Choroid plexus epithelial cell (primary cell): Measurements from ENCODE around the gene CHAT.
"Not testable (repeated sequence)": the region's sequence is repeated elsewhere in the genome, so short reads cannot be mapped to it uniquely, and the experiment has no call there.

Source experiments
- DNase-seq: peaks from one replicate; pipeline ENCODE4 v3.0.0-alpha.2; 2010; ENCODE audit warnings: low read depth
- H3K4me3 ChIP-seq: 2 replicates; pipeline ENCODE4 v1.5.1; 2011; ENCODE audit warnings: low read depth, mild to moderate bottlenecking, control low read depth, low read length, moderate library complexity
- TF ChIP-seq, protein P1 (sequence below): conservative IDR thresholded peaks from 2 replicates; pipeline ENCODE4 v1.5.1; 2011; ENCODE audit warnings: low read depth, mild to moderate bottlenecking, control low read depth, inconsistent platforms, low read length, moderate library complexity

CHAT gene

DNA sequence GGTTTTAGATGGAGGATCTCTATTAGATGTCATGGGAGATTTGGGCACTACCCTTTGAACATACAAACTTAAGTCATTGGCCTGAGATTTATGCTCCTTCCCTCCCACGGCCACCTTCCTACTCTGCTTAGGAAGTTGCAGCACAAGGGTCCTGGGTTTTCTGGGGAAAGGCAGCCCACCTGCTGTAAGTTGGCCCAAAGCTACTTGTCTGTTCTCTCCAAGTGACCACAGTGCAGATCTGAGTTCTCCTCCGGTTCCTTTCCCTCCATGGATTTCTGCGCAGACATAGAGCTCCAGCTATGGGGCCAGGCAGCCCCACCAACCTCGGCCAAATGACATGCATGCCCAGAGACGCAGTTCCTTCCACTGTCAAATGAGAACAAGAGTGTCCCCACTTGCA lies 52.8 kb downstream of the CHAT start:
- no peak overlapping the region for H3K4me3 ChIP-seq
- TF ChIP-seq, protein P1, sequence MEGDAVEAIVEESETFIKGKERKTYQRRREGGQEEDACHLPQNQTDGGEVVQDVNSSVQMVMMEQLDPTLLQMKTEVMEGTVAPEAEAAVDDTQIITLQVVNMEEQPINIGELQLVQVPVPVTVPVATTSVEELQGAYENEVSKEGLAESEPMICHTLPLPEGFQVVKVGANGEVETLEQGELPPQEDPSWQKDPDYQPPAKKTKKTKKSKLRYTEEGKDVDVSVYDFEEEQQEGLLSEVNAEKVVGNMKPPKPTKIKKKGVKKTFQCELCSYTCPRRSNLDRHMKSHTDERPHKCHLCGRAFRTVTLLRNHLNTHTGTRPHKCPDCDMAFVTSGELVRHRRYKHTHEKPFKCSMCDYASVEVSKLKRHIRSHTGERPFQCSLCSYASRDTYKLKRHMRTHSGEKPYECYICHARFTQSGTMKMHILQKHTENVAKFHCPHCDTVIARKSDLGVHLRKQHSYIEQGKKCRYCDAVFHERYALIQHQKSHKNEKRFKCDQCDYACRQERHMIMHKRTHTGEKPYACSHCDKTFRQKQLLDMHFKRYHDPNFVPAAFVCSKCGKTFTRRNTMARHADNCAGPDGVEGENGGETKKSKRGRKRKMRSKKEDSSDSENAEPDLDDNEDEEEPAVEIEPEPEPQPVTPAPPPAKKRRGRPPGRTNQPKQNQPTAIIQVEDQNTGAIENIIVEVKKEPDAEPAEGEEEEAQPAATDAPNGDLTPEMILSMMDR = no peak
- no peak for DNase-seq

DNA sequence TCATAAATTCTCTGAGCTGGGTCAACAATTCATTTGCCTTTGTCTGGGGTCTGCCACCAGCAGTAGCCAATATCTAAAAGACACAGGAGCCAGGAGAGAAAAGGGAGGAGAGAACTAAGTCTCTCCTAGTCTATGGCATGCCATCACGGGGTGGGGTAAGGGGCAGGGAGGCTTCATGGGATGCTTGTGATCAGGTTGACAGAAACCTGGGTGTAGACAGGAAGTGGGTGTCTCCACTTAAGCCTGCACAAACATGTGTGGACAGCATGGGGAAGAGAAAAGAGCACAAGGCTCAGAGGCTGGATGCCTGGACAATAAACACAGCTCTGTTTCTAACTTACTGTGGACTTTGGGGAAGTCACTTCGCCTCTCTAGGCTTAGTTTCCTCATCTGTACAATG lies 54.2 kb downstream of the CHAT start:
- TF ChIP-seq, protein P1 = no peak
- DNase-seq = no peak
- H3K4me3 ChIP-seq = no peak overlapping the region

DNA sequence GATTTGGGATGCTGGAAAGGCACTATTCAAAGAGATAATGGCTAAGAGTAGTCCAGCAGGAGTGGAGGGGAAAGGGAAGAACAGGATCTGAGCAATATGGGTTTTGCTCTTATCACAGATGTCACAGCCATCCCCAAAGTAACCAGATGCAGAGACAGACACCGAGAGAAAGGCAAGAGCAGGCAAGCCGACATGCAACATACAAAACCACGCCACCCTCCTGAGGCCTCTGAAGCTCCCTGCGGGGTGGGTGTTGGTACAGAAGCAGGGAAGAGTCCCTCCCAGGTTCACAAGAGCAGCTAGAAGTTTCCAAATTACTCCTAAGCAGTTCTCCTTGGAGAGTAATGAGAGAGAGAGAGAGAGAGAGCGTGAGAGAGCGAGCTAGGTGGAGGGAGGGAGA lies 54.8 kb downstream of the CHAT start:
- TF ChIP-seq, protein P1 = no peak
- no peak overlapping the region for H3K4me3 ChIP-seq
- DNase-seq = no peak

DNA sequence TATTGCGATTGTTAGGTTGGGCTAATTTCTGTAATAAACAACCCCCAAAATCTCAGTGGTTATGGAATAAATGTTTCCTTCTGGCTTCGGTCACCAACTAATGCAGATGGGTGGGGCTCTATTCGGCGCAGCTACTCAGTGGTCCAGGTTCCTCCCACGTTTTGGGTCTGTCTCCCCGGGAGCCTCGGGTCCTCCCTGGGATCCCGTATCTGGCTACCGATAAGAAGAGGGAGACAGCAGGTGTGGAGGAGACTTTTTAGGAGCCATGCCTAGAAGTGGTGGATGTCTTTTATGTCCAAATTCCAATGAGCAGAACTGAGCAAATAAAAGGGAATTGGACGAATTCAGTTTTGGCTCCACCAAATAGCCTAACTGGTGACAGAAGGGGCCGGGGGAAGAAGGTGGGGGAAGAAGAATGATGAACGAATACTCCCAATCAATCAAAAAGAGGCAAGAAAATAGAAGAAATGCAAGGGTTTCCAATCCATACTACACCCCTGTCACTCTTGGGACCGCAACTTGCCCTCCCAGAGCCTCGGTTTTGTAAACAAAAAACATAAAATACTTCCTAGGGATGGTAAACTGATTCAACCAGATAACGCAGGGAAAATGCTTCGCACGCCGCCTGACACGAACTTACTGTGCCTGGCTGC lies 65.1 kb downstream of the CHAT start:
- H3K4me3 ChIP-seq = peak overlapping the region; percentile 17
- TF ChIP-seq, protein P1 = no peak
- no peak for DNase-seq

DNA sequence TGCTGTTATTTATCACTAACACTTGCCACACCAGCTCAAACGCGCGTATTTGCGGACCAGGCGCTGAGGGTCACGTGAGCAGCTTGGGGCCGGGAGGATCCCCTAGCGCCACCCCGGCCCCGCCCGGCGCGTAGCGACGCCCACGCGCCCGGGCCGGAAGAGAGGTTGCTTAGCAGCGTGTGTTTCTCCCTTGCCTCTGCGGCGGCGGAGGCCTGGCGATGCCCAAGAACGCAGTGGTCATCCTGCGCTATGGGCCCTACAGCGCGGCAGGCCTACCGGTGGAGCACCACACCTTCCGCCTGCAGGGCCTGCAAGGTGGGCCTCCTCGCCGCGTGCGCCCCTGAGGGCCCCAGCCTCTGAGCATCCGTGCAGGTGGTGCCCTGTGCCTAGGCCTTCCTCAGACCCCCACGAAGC lies 65.7 kb downstream of the CHAT start, which contains the start of gene C10orf53:
Gene C10orf53, plus strand, starts transcription at position 172 of the 414 bp plus-strand sequence. Its CDS starts 47 bp downstream, at position 219.
- DNase-seq = peak; percentile 56
- H3K4me3 ChIP-seq = peak within 1 kb of the TSS; percentile 17
- TF ChIP-seq, protein P1 = no peak

DNA sequence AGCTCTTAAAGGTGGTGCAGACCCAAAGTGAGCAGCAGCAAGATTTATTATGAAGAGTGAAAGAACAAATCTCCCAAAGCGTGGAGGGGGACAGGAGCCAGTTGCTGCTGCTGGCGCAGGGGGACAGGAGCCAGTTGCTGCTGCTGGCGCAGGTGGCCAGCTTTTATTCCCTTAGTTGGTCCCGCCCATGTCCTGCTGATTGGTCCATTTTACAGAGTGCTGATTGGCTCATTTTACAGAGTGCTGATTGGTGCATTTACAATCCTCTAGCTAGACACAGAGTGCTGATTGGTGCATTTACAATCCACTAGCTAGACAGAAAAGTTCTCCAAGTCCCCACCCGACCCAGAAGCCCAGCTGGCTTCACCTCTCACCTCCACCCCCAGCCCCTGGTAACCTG lies 68.6 kb downstream of the CHAT start:
- not testable (repeated sequence) for DNase-seq, H3K4me3 ChIP-seq

DNA sequence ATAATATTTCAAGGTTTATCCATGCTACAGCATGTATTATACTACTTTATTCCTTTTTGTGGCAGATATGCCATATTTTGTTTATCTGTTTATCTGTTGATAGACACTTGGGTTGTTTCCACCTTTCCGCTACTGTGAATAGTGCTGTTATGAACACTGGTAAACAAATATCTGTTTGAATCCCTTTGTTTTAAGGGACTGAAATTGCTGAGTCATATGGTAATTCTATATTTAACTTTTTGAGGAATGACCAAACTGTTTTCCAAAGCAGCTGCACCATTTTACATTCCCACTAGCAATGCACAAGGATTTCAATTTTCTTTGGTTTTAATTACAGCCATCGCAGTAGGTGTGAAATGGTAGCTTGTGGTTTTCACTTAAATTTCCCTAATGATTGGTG lies 69.0 kb downstream of the CHAT start:
- TF ChIP-seq, protein P1 = no peak
- H3K4me3 ChIP-seq = no peak overlapping the region
- DNase-seq = no peak
